Activated CD4-positive, alpha-beta T cell treated with anti-CD3 and anti-CD28 coated beads, Interleukin-2, amount 10 ng/mL, durations not matched to agents 7 days and 5 days (primary cell): ENCODE measurements around the gene FDX2. TPM values are rescaled to one million over a fixed set of nuclear protein-coding genes. Genes with fewer than 3 reads are reported as not detected.
"Not testable (repeated sequence)": the region's sequence is repeated elsewhere in the genome, so short reads cannot be mapped to it uniquely, and the experiment has no call there.

ENCODE experiments used
- CTCF ChIA-PET: fragments of 350-600 bp; sonication (Branson Sonifier 250); formaldehyde crosslinking; loops from one replicate; lab custom pipeline; 2021; ENCODE audit warnings: antibody characterized with exemption; lab: Charles Lee
- POLR2A ChIA-PET: fragments of 350-600 bp; sonication (Branson Sonifier 250); formaldehyde crosslinking; loops from one replicate; lab custom pipeline; 2021; ENCODE audit warnings: antibody characterized with exemption; lab: Charles Lee
- DNase-seq: peaks from one replicate; pipeline ENCODE4 v3.0.0-alpha.2; 2020
- H3K27ac Mint-ChIP-seq: one replicate; pipeline ENCODE4 v1.8.0; 2021; ENCODE audit warnings: mild to moderate bottlenecking, moderate library complexity, mixed read lengths
- H3K27me3 Mint-ChIP-seq: one replicate; pipeline ENCODE4 v1.8.0; 2021; ENCODE audit warnings: mixed read lengths
- H3K36me3 Mint-ChIP-seq: one replicate; pipeline ENCODE4 v1.8.0; 2021; ENCODE audit warnings: low read depth, mixed read lengths
- H3K4me1 Mint-ChIP-seq: one replicate; pipeline ENCODE4 v1.8.0; 2021; ENCODE audit warnings: mixed read lengths
- H3K4me3 Mint-ChIP-seq: one replicate; pipeline ENCODE4 v1.8.0; 2021; ENCODE audit warnings: mild to moderate bottlenecking, moderate library complexity, mixed read lengths
- H3K9me3 Mint-ChIP-seq: one replicate; pipeline ENCODE4 v1.8.0; 2021; ENCODE audit warnings: mixed read lengths
- total RNA-seq, 2 experiments: library from RNA; stranded (reverse); gene quantifications; one replicate each; pipeline ENCODE4 v1.2.3, GENCODE V29; 2021

The FDX2 gene
- total RNA-seq, 2 experiments from 2014 or later = 5.5 to 9.0 TPM

GRCh38 chr19:10284065-10284959 lies 31.5 kb downstream of the FDX2 start:
- CTCF ChIA-PET = interaction anchor here (1.0 to 1.6 kb wide), 2 partner anchors 14 to 104 kb away, joined by 3 read pairs; partner anchors contain the start of gene ICAM1
- Mint-ChIP-seq H3K9me3 (no peaks in the 10 kb centered on the region), H3K27ac (no peak overlapping the region), H3K27me3 (peaks cover 19% of the 10 kb centered on the region), H3K4me1 (peaks cover 50% of the 10 kb centered on the region), H3K36me3 (peaks cover 28% of the 10 kb centered on the region), H3K4me3 (no peak overlapping the region)
- POLR2A ChIA-PET = no interaction called here
- DNase-seq = no peak

DNA sequence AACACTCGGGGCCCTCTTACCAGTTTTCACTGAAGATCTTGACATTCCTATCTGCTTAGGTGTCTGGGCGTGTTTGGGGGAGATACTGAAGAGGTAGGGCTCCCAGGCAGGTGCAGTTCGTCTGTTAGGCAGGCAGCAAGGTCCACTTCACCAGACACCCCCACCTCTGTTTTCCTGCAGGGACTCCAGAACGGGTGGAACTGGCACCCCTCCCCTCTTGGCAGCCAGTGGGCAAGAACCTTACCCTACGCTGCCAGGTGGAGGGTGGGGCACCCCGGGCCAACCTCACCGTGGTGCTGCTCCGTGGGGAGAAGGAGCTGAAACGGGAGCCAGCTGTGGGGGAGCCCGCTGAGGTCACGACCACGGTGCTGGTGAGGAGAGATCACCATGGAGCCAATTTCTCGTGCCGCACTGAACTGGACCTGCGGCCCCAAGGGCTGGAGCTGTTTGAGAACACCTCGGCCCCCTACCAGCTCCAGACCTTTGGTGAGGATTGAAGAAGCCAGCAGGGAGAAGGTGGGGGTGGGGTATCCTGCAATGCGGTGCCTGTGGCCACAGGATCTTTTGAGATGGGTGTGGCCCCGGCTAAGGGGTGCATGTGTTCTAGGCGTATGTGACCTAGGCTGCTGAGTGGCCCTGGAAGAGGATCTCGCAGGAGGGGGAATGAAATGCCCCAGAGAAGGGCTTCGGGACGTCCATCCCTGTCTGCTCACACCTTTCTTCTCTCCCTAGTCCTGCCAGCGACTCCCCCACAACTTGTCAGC lies 32.3 kb downstream of the FDX2 start:
- Mint-ChIP-seq H3K4me1 (peaks cover 46% of the 10 kb centered on the region), H3K27ac (no peak overlapping the region), H3K4me3 (no peak overlapping the region), H3K9me3 (no peaks in the 10 kb centered on the region), H3K36me3 (peaks cover 28% of the 10 kb centered on the region), H3K27me3 (peaks cover 11% of the 10 kb centered on the region)
- CTCF ChIA-PET = interaction anchor here (1.0 kb wide), 1 partner anchor 13 kb away, joined by 3 read pairs; the partner anchor contains the start of gene ICAM1
- no peak for DNase-seq
- POLR2A ChIA-PET = no interaction called here

- peaks cover 34% of the 10 kb centered on the region for H3K4me1 Mint-ChIP-seq
- H3K27me3 Mint-ChIP-seq, DNase-seq, H3K9me3 Mint-ChIP-seq, POLR2A ChIA-PET, H3K4me3 Mint-ChIP-seq: not testable (repeated sequence)
- H3K27ac Mint-ChIP-seq = peak overlapping the region; percentile 66
- H3K36me3 Mint-ChIP-seq = peaks cover 31% of the 10 kb centered on the region
- CTCF ChIA-PET = interaction anchor here (3.6 kb wide), 1 partner anchor 12 kb away, joined by 18 read pairs; the partner anchor contains the start of gene ICAM1
Measured at GRCh38 chr19:10282043-10282442, 33.8 kb downstream of the FDX2 start.

DNA sequence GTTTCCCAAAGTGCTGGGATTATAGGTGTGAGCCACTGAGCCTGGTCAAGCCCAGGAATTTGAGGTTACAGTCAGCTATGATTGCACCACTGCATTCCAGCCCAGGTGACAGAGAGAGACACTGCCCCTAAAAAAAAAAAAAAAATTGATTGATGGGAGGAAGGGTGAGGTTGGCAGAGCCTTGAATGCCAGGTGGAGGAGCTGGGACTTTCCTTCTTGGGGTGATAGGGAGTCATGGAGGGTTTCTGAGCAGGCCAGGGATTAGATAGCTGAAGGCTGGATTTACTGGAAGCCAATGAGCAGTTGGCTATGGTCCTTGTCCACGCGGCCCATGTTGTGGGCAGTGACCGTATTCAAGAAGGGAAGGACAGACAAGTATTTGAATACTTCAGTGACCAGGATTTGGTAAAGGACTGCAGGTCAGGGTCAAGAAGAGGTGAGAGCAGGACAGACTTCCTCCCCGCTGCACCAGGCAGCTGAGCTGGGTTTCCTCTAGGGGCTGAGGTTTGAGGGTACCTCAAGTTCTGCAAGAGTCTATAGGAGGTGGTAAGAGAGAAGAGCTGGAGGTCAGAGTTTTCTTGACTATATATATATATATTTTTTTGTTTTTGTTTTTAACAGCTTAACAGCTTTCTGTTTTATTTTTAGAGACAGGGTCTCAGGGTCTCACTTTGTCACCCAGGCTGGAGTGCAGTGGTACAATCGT lies 35.9 kb downstream of the FDX2 start:
- Mint-ChIP-seq H3K9me3 (no peaks in the 10 kb centered on the region), H3K36me3 (peaks cover 18% of the 10 kb centered on the region), H3K27me3 (no peaks in the 10 kb centered on the region), H3K27ac (no peak overlapping the region), H3K4me1 (peaks cover 13% of the 10 kb centered on the region), H3K4me3 (no peak overlapping the region)
- ChIA-PET POLR2A (interaction anchor here (0.6 kb wide), 1 partner anchor 8 kb away, joined by 3 read pairs; no protein-coding TSS in a partner anchor), CTCF (interaction anchor here (1.3 to 4.0 kb wide), 7 partner anchors 9 to 141 kb away, joined by 4 to 21 read pairs (median 4); partner anchors contain the start of genes ICAM1, ICAM5 and PDE4A)
- DNase-seq = no peak

GRCh38 chr19:10278935-10279334 lies 36.9 kb downstream of the FDX2 start:
- peaks cover 11% of the 10 kb centered on the region for H3K36me3 Mint-ChIP-seq
- ChIA-PET CTCF (interaction anchor here (0.6 to 4.0 kb wide), 4 partner anchors 9 to 137 kb away, joined by 3 to 21 read pairs (median 10); partner anchors contain the start of genes ICAM1 and ICAM5), POLR2A (no interaction called here)
- H3K27me3 Mint-ChIP-seq = no peaks in the 10 kb centered on the region
- no peak overlapping the region for H3K27ac Mint-ChIP-seq
- peaks cover 13% of the 10 kb centered on the region for H3K4me1 Mint-ChIP-seq
- no peaks in the 10 kb centered on the region for H3K9me3 Mint-ChIP-seq
- no peak overlapping the region for H3K4me3 Mint-ChIP-seq
- DNase-seq = no peak

DNA sequence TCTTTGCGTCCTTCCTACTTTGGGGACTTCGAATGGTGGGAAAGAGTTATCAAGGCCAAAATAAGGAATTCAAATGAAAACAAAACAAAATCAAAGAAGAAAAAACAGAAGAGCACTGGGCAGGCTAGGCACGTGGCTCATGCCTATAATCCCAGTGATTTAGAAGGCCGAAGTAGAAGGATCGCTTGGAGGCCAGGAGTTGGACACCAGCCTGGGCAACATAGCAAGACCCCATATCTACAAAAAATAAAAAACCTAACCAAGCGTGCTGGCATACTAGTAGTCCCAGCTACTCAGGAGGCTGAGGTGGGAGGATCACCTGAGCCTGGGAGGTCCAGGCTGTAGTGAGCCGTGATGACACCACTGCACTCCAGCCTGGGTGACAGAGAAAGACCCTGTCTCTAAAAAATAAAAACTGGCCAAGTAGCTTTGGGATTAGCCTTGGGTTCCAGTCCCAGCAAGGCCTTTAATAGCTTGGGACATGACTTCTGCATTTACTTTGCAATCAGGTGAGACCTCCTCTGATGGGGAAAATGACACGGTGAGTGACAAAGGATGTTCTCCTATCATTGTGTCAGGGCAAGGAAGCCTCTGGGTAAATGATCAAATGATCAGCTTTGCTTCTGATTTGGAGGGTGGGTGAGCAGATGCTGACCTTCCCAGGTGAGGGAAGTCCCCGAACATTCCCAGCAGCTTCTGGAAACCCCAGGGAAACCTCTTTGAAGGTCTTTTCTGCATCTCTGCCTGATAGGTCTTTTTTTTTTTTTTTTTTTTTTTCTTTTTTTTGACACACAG lies 37.8 kb downstream of the FDX2 start:
- Mint-ChIP-seq H3K9me3 (no peaks in the 10 kb centered on the region), H3K4me3 (no peak overlapping the region), H3K4me1 (peaks cover 14% of the 10 kb centered on the region), H3K27me3 (no peaks in the 10 kb centered on the region), H3K27ac (no peak overlapping the region), H3K36me3 (peaks cover 11% of the 10 kb centered on the region)
- CTCF ChIA-PET = interaction anchor here (0.6 to 4.0 kb wide), 5 partner anchors 11 to 381 kb away, joined by 3 to 21 read pairs (median 4); partner anchors contain the start of gene ICAM5
- POLR2A ChIA-PET = no interaction called here
- DNase-seq = no peak

DNA sequence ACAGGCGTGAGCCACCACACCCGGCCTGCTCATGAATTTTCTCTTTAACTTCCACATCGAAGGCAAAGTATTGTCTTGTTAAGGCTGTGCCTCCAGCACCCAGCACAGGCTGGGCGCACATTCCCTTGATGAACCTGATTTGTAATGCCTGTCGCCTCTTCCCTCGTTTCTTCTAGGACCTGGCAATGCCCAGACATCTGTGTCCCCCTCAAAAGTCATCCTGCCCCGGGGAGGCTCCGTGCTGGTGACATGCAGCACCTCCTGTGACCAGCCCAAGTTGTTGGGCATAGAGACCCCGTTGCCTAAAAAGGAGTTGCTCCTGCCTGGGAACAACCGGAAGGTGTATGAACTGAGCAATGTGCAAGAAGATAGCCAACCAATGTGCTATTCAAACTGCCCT lies 41.2 kb downstream of the FDX2 start:
- POLR2A ChIA-PET = interaction anchor here (0.5 to 0.6 kb wide), 2 partner anchors 96 to 400 kb away, joined by 7 to 10 read pairs; no protein-coding TSS in a partner anchor
- peaks cover 32% of the 10 kb centered on the region for H3K4me1 Mint-ChIP-seq
- no peak overlapping the region for H3K4me3 Mint-ChIP-seq
- H3K27ac Mint-ChIP-seq = no peak overlapping the region
- no peaks in the 10 kb centered on the region for H3K27me3 Mint-ChIP-seq
- CTCF ChIA-PET = interaction anchor here (0.6 to 5.5 kb wide), 6 partner anchors 15 to 142 kb away, joined by 3 to 78 read pairs (median 3); no protein-coding TSS in a partner anchor
- H3K36me3 Mint-ChIP-seq = peaks cover 9% of the 10 kb centered on the region
- H3K9me3 Mint-ChIP-seq = no peaks in the 10 kb centered on the region
- DNase-seq = no peak

GRCh38 chr19:10271543-10272086 lies 44.2 kb downstream of the FDX2 start:
- CTCF ChIA-PET = interaction anchor here (0.9 to 6.3 kb wide), 17 partner anchors 9 to 168 kb away, joined by 3 to 93 read pairs (median 7); partner anchors contain the start of genes ICAM4, ICAM5 and PDE4A
- no peak for DNase-seq

DNA sequence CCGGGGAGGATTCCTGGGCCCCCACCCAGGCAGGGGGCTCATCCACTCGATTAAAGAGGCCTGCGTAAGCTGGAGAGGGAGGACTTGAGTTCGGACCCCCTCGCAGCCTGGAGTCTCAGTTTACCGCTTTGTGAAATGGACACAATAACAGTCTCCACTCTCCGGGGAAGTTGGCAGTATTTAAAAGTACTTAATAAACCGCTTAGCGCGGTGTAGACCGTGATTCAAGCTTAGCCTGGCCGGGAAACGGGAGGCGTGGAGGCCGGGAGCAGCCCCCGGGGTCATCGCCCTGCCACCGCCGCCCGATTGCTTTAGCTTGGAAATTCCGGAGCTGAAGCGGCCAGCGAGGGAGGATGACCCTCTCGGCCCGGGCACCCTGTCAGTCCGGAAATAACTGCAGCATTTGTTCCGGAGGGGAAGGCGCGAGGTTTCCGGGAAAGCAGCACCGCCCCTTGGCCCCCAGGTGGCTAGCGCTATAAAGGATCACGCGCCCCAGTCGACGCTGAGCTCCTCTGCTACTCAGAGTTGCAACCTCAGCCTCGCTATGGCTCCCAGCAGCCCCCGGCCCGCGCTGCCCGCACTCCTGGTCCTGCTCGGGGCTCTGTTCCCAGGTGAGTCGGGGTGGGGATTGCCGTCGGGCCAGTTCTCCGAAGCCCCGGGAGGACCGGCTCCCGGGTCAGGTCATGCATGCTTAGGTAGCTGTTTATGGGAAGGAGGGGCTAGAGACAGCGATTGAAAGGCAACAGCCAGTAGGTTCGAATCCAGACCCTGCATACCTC lies 45.0 kb downstream of the FDX2 start, which contains the start of gene ICAM1:
Gene ICAM1, plus strand, starts transcription at position 505 of the 779 bp plus-strand sequence. Its CDS starts 40 bp downstream, at position 545.
- Mint-ChIP-seq H3K27me3 (no peaks in the 10 kb centered on the region), H3K4me1 (peaks cover 32% of the 10 kb centered on the region), H3K36me3 (peaks cover 4% of the 10 kb centered on the region), H3K27ac (peak within 1 kb of the TSS; percentile 90), H3K4me3 (peak within 1 kb of the TSS; percentile 75), H3K9me3 (no peaks in the 10 kb centered on the region)
- peak; percentile 77 for DNase-seq
- ChIA-PET POLR2A (interaction anchor here (0.6 to 1.0 kb wide), 6 partner anchors 11 to 118 kb away, joined by 3 to 9 read pairs (median 4); partner anchors contain the start of genes DNMT1, ICAM4 and TYK2), CTCF (interaction anchor here (0.7 to 6.3 kb wide), 22 partner anchors 9 to 168 kb away, joined by 3 to 93 read pairs (median 6); partner anchors contain the start of genes CDC37, ICAM4, ICAM5 and PDE4A)

More at GRCh38 chr19:10271543-10272086, 44.2 kb downstream of the FDX2 start:
- POLR2A ChIA-PET = interaction anchor here (0.6 to 1.0 kb wide), 6 partner anchors 8 to 117 kb away, joined by 3 to 9 read pairs (median 4); partner anchors contain the start of genes DNMT1, ICAM4 and TYK2
- H3K9me3 Mint-ChIP-seq = no peaks in the 10 kb centered on the region
- H3K4me1 Mint-ChIP-seq = peaks cover 32% of the 10 kb centered on the region
- H3K27ac Mint-ChIP-seq = peak overlapping the region; percentile 90
- H3K4me3 Mint-ChIP-seq = peak overlapping the region; percentile 75
- no peaks in the 10 kb centered on the region for H3K27me3 Mint-ChIP-seq
- peaks cover 4% of the 10 kb centered on the region for H3K36me3 Mint-ChIP-seq

- peak overlapping the region; percentile 75 for H3K4me3 Mint-ChIP-seq
- H3K27ac Mint-ChIP-seq = peak overlapping the region; percentile 90
- no peaks in the 10 kb centered on the region for H3K9me3 Mint-ChIP-seq
- peaks cover 32% of the 10 kb centered on the region for H3K4me1 Mint-ChIP-seq
- ChIA-PET CTCF (interaction anchor here (0.8 to 6.3 kb wide), 18 partner anchors 10 to 151 kb away, joined by 3 to 93 read pairs (median 7); partner anchors contain the start of genes CDC37, ICAM4 and ICAM5), POLR2A (no interaction called here)
- peaks cover 4% of the 10 kb centered on the region for H3K36me3 Mint-ChIP-seq
- H3K27me3 Mint-ChIP-seq = no peaks in the 10 kb centered on the region
- DNase-seq = peak; percentile 75
Measured at GRCh38 chr19:10270180-10270615, 45.6 kb downstream of the FDX2 start.
